HepG2 (cell line): ENCODE measurements around the gene TTBK2. TPM values are rescaled to one million over a fixed set of nuclear protein-coding genes. Genes with fewer than 3 reads are reported as not detected.
A peak's percentile ranks its signal among the peaks of the same experiment; 100 is the strongest.

ENCODE experiments used
- ASH2L ChIP-seq: fragments of 300-600, 200-600 bp; sonication (generic); IDR thresholded peaks from 2 replicates; pipeline ENCODE4 v1.7.0; 2017; ENCODE audit warnings: low read depth, mild to moderate bottlenecking, moderate library complexity, mixed read lengths, low read length; ENCODE audit not compliant: insufficient read length
- CENPT ChIP-seq: sonication (generic); formaldehyde crosslinking; IDR thresholded peaks from 2 replicates; pipeline ENCODE4 v1.8.0; 2022; ENCODE audit warnings: low read depth, mild to moderate bottlenecking, moderate library complexity, missing genetic modification reagents
- FOXK1 ChIP-seq: sonication (generic); formaldehyde crosslinking; IDR thresholded peaks from 2 replicates; pipeline ENCODE4 v1.4.0; 2020; ENCODE audit warnings: low read depth, missing genetic modification reagents, borderline replicate concordance
- GLI4 ChIP-seq: sonication (generic); formaldehyde crosslinking; IDR thresholded peaks from 2 replicates; pipeline ENCODE4 v1.5.1; 2020; ENCODE audit warnings: missing genetic modification reagents, mild to moderate bottlenecking, moderate library complexity, borderline replicate concordance
- NR2C2 ChIP-seq: sonication (generic); formaldehyde crosslinking; IDR thresholded peaks from 2 replicates; pipeline ENCODE4 v1.4.0; 2020; ENCODE audit warnings: missing genetic modification reagents, mild to moderate bottlenecking, moderate library complexity, borderline replicate concordance
- SMYD3 ChIP-seq: sonication (generic); formaldehyde crosslinking; IDR thresholded peaks from 2 replicates; pipeline ENCODE4 v1.8.1; 2023; ENCODE audit warnings: mild to moderate bottlenecking, missing genetic modification reagents
- SYNCRIP ChIP-seq: fragments of 200-400 bp; formaldehyde crosslinking; IDR thresholded peaks from 2 replicates; pipeline ENCODE4 v1.6.1; 2018; ENCODE audit warnings: mild to moderate bottlenecking, low read depth, low read length; ENCODE audit not compliant: insufficient read depth
- TBP ChIP-seq: sonication (generic); formaldehyde crosslinking; IDR thresholded peaks from 2 replicates; pipeline ENCODE4 v1.5.0; 2020; ENCODE audit warnings: missing genetic modification reagents
- WIZ ChIP-seq: sonication (generic); formaldehyde crosslinking; IDR thresholded peaks from 2 replicates; pipeline ENCODE4 v1.5.1; 2020; ENCODE audit warnings: mild to moderate bottlenecking, missing genetic modification reagents
- ZMYM3 ChIP-seq: sonication (generic); formaldehyde crosslinking; IDR thresholded peaks from 2 replicates; pipeline ENCODE4 v1.5.1; 2020; ENCODE audit warnings: mild to moderate bottlenecking, missing genetic modification reagents
- ZNF382 ChIP-seq: sonication (generic); formaldehyde crosslinking; IDR thresholded peaks from 2 replicates; pipeline ENCODE4 v1.5.0; 2020; ENCODE audit warnings: missing genetic modification reagents, mild to moderate bottlenecking, borderline replicate concordance
- ZNF441 ChIP-seq: sonication (generic); formaldehyde crosslinking; IDR thresholded peaks from 2 replicates; pipeline ENCODE4 v1.7.0; 2021; ENCODE audit warnings: missing genetic modification reagents, borderline replicate concordance
- ZNF709 ChIP-seq: sonication (generic); formaldehyde crosslinking; IDR thresholded peaks from 2 replicates; pipeline ENCODE4 v1.5.0; 2020; ENCODE audit warnings: mild to moderate bottlenecking, missing genetic modification reagents
- ZNF891 ChIP-seq: sonication (generic); formaldehyde crosslinking; IDR thresholded peaks from 2 replicates; pipeline ENCODE4 v1.5.0; 2020; ENCODE audit warnings: mild to moderate bottlenecking, missing genetic modification reagents
- ZSCAN12 ChIP-seq: sonication (generic); formaldehyde crosslinking; IDR thresholded peaks from 2 replicates; pipeline ENCODE4 v1.9.0; 2021; ENCODE audit warnings: mild to moderate bottlenecking, missing genetic modification reagents
- polyA plus RNA-seq, 8 experiments: library from polyadenylated mRNA; depleted of rRNA in 3 of 8; stranded (reverse) in 7 of 8; unstranded in 1 of 8; fragments of >200 nt; fragmentation: Illumina TruSeq in 4 of 8; extraction: Trizol in 4 of 8; gene quantifications; 2 replicates each; pipeline versions ENCODE4 v1.2.1 to v1.2.3, GENCODE V29; 2011 to 2016; ENCODE audit warnings: low read depth in 4 of 8, missing spikeins in 1 of 8, mixed read lengths in 1 of 8; ENCODE audit not compliant: insufficient read depth in 1 of 8
- total RNA-seq, 5 experiments: library from RNA; depleted of rRNA; stranded (reverse); fragments of >200 nt; fragmentation: Illumina TruSeq; extraction: Trizol; gene quantifications; 2 replicates each; pipeline ENCODE4 v1.2.3, GENCODE V29; 2016; ENCODE audit warnings: low read depth in 1 of 5
- TF ChIP-seq, protein P1 (sequence below): sonication (generic); formaldehyde crosslinking; IDR thresholded peaks from 2 replicates; pipeline ENCODE4 v1.4.0; 2020; ENCODE audit warnings: mild to moderate bottlenecking, missing genetic modification reagents
- TF ChIP-seq, protein P2 (sequence below): IDR thresholded peaks from 2 replicates; pipeline ENCODE4 v1.6.1; 2016; ENCODE audit warnings: missing genetic modification reagents, missing compliant biosample characterization
- TF ChIP-seq, protein P3 (sequence below): IDR thresholded peaks from 2 replicates; pipeline ENCODE4 v1.6.1; 2016
- TF ChIP-seq, protein P4 (sequence below): sonication (generic); formaldehyde crosslinking; IDR thresholded peaks from 2 replicates; pipeline ENCODE4 v1.8.0; 2022; ENCODE audit warnings: missing genetic modification reagents, mild to moderate bottlenecking, moderate library complexity, borderline replicate concordance

TTBK2 gene
- total and polyA plus RNA-seq, 2 of the 13 experiments (the other 11 are each of a cell fraction or from before 2014, with no cell fraction given): 5.1 to 7.4 TPM

DNA sequence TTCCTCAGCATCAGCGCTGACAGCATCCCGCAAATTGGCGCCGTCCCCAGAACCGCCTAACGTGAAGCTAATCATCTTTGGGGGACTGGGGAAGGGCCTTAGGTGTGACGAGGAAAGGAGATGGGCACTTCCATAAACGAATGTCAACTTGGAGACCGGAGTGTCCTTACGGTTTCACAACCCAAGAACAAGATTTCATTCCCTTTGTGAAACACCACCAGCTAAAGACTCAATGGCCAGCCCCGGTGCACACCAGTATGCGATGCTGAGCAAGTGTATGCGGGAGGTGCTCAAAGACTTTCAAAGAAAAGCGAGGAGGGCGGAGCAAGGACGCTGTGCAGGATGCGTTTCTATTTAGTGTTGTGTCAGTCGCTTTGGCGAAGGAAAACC, 759 bp upstream of the TTBK2 start (continued):
- TF ChIP-seq, protein P1, sequence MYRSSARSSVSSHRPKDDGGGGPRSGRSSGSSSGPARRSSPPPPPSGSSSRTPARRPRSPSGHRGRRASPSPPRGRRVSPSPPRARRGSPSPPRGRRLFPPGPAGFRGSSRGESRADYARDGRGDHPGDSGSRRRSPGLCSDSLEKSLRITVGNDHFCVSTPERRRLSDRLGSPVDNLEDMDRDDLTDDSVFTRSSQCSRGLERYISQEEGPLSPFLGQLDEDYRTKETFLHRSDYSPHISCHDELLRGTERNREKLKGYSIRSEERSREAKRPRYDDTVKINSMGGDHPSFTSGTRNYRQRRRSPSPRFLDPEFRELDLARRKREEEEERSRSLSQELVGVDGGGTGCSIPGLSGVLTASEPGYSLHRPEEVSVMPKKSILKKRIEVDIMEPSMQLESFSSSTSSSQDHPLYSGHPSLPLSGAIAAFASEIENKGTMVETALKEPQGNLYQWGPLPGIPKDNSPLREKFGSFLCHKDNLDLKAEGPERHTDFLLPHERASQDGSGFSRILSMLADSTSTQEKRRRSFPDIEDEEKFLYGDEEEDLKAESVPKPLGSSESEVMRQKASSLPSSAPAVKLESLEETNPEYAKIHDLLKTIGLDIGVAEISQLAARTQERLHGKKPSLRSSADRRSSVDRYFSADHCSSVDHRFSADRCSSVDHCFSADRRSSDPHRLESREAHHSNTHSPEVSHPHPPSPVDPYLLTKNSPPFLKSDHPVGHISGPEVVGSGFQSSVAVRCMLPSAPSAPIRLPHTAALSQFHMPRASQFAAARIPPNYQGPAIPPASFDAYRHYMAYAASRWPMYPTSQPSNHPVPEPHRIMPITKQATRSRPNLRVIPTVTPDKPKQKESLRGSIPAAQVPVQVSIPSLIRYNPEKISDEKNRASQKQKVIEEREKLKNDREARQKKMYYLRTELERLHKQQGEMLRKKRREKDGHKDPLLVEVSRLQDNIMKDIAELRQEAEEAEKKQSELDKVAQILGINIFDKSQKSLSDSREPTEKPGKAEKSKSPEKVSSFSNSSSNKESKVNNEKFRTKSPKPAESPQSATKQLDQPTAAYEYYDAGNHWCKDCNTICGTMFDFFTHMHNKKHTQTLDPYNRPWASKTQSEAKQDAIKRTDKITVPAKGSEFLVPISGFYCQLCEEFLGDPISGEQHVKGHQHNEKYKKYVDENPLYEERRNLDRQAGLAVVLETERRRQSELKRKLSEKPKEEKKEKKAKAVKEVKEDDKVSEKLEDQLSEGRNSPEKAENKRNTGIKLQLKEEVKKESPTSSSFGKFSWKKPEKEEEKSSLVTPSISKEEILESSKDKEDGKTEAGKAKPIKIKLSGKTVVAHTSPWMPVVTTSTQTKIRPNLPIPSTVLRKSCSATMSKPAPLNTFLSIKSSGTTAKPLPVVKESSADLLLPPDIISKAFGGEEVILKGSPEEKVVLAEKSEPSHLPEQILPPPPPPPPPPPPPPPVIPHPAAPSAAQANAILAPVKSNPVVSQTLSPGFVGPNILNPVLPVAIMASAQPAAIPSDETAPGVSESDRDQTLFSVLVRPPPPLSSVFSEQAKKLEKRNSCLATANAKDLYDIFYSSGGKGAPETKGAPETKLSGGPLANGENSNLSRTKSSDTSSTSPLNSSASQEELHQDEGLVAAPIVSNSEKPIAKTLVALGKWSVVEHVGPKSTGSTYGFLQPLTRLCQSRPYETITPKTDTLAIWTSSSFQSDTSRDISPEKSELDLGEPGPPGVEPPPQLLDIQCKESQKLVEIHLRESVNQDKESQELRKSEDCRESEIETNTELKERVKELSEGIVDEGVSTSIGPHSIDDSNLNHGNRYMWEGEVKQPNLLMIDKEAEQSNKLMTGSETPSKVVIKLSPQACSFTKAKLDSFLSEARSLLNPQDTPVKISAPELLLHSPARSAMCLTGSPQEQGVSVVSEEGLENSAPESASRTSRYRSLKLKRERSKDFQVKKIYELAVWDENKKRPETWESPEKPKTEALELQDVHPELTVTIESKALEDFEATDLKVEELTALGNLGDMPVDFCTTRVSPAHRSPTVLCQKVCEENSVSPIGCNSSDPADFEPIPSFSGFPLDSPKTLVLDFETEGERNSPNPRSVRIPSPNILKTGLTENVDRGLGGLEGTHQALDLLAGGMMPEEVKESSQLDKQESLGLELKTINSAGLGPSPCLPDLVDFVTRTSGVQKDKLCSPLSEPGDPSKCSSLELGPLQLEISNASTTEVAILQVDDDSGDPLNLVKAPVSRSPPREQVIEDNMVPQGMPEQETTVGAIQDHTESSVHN: no peak
- no peak for TF ChIP-seq SYNCRIP
- no peak for TF ChIP-seq ZNF382 (CRISPR knock-in tag)
- no peak for TF ChIP-seq ZSCAN12 (CRISPR knock-in tag)
- TF ChIP-seq, protein P2, sequence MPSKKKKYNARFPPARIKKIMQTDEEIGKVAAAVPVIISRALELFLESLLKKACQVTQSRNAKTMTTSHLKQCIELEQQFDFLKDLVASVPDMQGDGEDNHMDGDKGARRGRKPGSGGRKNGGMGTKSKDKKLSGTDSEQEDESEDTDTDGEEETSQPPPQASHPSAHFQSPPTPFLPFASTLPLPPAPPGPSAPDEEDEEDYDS: no peak
- TF ChIP-seq ZNF441 (CRISPR knock-in tag): no peak
- TF ChIP-seq WIZ: no peak
- TF ChIP-seq ASH2L: no peak
- TF ChIP-seq NR2C2 (CRISPR knock-in tag): no peak
- TF ChIP-seq, protein P3, sequence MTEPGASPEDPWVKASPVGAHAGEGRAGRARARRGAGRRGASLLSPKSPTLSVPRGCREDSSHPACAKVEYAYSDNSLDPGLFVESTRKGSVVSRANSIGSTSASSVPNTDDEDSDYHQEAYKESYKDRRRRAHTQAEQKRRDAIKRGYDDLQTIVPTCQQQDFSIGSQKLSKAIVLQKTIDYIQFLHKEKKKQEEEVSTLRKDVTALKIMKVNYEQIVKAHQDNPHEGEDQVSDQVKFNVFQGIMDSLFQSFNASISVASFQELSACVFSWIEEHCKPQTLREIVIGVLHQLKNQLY (CRISPR knock-in tag): no peak
- no peak for TF ChIP-seq SMYD3 (CRISPR knock-in tag)
- no peak for TF ChIP-seq TBP (CRISPR knock-in tag)
- 0 out of 2 replicates have a peak, but pooled peaks have one; percentile 40 for TF ChIP-seq ZNF891
- TF ChIP-seq, protein P4, sequence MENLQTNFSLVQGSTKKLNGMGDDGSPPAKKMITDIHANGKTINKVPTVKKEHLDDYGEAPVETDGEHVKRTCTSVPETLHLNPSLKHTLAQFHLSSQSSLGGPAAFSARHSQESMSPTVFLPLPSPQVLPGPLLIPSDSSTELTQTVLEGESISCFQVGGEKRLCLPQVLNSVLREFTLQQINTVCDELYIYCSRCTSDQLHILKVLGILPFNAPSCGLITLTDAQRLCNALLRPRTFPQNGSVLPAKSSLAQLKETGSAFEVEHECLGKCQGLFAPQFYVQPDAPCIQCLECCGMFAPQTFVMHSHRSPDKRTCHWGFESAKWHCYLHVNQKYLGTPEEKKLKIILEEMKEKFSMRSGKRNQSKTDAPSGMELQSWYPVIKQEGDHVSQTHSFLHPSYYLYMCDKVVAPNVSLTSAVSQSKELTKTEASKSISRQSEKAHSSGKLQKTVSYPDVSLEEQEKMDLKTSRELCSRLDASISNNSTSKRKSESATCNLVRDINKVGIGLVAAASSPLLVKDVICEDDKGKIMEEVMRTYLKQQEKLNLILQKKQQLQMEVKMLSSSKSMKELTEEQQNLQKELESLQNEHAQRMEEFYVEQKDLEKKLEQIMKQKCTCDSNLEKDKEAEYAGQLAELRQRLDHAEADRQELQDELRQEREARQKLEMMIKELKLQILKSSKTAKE (CRISPR knock-in tag): no peak
- TF ChIP-seq ZMYM3 (CRISPR knock-in tag): no peak
- no peak for TF ChIP-seq CENPT
- TF ChIP-seq ZNF709 (CRISPR knock-in tag): no peak
- no peak for TF ChIP-seq FOXK1
- TF ChIP-seq GLI4 (CRISPR knock-in tag): no peak
